ENCODE data around the gene SARDH.

GRCh38 chr9:133672503-133673257 lies 65.5 kb downstream of the SARDH start:
- TF ChIP-seq CTCF (IDR thresholded peaks at IDR 0.05 in 2 of 3, conservative IDR thresholded peaks at IDR 0.05 in 1 of 3; ENCODE audit: borderline replicate concordance in 1 of 3, insufficient read depth in 1 of 3, low read depth in 2 of 3, low read length in 2 of 3) (no peak), POLR2A (IDR thresholded peaks at IDR 0.05; ENCODE audit: borderline replicate concordance, extremely low read depth, insufficient read depth, insufficient read length) (no peak), EGR1 (IDR thresholded peaks at IDR 0.05; ENCODE audit: low read depth) (no peak), TCF7L2 (IDR thresholded peaks at IDR 0.05; ENCODE audit: borderline replicate concordance, extremely low read depth, insufficient read depth, insufficient read length) (no peak), SP1 (IDR thresholded peaks at IDR 0.05; ENCODE audit: low read depth) (no peak), ZNF274 (IDR thresholded peaks at IDR 0.05; ENCODE audit: low read depth, low read length) (no peak)
- TF ChIP-seq, protein P1, sequence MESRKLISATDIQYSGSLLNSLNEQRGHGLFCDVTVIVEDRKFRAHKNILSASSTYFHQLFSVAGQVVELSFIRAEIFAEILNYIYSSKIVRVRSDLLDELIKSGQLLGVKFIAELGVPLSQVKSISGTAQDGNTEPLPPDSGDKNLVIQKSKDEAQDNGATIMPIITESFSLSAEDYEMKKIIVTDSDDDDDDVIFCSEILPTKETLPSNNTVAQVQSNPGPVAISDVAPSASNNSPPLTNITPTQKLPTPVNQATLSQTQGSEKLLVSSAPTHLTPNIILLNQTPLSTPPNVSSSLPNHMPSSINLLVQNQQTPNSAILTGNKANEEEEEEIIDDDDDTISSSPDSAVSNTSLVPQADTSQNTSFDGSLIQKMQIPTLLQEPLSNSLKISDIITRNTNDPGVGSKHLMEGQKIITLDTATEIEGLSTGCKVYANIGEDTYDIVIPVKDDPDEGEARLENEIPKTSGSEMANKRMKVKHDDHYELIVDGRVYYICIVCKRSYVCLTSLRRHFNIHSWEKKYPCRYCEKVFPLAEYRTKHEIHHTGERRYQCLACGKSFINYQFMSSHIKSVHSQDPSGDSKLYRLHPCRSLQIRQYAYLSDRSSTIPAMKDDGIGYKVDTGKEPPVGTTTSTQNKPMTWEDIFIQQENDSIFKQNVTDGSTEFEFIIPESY (IDR thresholded peaks at IDR 0.05; ENCODE audit: extremely low read depth, insufficient replicate concordance, low read length) = no peak

Measured in HCT116 (cell line).